ENCODE measurements around the gene DKK3.

- no peak for TF ChIP-seq ZFP30 (CRISPR knock-in tag; IDR thresholded peaks at IDR 0.05)
- no peak for TF ChIP-seq ZFP3 (CRISPR knock-in tag; IDR thresholded peaks at IDR 0.05)
- TF ChIP-seq ZNF70 (CRISPR knock-in tag; IDR thresholded peaks at IDR 0.05), result no peak
- no peak for TF ChIP-seq ISL1 (CRISPR knock-in tag; IDR thresholded peaks at IDR 0.05)
- no peak for TF ChIP-seq SNAI2 (CRISPR knock-in tag; IDR thresholded peaks at IDR 0.05)
- no peak for TF ChIP-seq TSHZ2 (CRISPR knock-in tag; IDR thresholded peaks at IDR 0.05)
- TF ChIP-seq RARB (CRISPR knock-in tag; IDR thresholded peaks at IDR 0.05), result no peak
- no peak for TF ChIP-seq TOX (CRISPR knock-in tag; IDR thresholded peaks at IDR 0.05; ENCODE audit: borderline replicate concordance)
- TF ChIP-seq ARNTL (CRISPR knock-in tag; IDR thresholded peaks at IDR 0.05; ENCODE audit: borderline replicate concordance, low read depth), result no peak
- no peak for TF ChIP-seq PATZ1 (CRISPR knock-in tag; IDR thresholded peaks at IDR 0.05; ENCODE audit: borderline replicate concordance)
Measured at GRCh38 chr11:11946878-11947277, 61.5 kb downstream of the DKK3 start.

Data from SK-N-SH treated with all-trans-retinoic acid at 6 μM for 48 hours (cell line).